GM18951 (cell line): Measurements from ENCODE around the gene PIK3AP1.

ENCODE experiments used
- POLR2A ChIP-seq: IDR thresholded peaks from 4 replicates; pipeline ENCODE4 v1.6.1; 2011; ENCODE audit warnings: mild to moderate bottlenecking; ENCODE audit not compliant: insufficient read length, insufficient read depth; ENCODE audit errors: extremely low read depth
- in situ Hi-C: fragments of 300-500 bp; cut with MboI; formaldehyde crosslinking; loops from one replicate; pipeline ENCODE4 v1.12.0; 2022; ENCODE audit warnings: low sequenced_read_pairs, mixed read lengths, inconsistent platforms; ENCODE audit not compliant: unreplicated experiment

PIK3AP1 gene

DNA sequence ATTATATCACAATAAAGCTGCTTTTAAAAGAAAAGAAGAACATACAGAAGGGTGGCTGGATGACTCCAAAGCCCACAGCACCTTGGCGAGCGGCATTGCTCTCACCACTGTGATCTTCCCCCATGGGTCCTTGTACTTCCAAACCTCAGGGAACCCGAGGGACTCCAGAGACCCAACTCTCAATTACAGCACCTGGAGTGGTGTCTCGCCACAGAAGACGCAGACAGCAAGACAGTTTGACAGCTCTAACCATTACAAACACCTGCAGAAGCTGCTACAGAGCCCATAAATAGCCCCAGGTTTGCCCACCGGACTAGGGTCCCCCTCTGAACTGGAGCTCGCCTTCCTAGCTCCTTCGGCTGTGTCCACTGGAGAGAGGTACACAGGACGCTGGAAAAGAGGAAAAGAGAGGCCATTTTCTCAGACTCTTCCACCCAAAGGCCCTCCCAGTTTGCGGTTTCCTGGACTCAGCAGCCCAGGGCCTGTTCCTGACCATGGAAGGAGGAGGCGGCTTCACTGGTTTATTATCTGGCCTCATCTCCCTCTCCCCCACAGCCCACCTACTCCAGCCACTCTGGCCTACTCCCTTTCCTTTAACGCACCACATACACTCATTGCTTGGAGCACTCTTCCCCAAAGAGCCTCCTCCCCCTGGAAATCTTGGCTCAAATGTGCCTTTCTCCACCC, 1.9 kb downstream of the PIK3AP1 start:
- in situ Hi-C loops, result no loop called here
- no peak for TF ChIP-seq POLR2A

DNA sequence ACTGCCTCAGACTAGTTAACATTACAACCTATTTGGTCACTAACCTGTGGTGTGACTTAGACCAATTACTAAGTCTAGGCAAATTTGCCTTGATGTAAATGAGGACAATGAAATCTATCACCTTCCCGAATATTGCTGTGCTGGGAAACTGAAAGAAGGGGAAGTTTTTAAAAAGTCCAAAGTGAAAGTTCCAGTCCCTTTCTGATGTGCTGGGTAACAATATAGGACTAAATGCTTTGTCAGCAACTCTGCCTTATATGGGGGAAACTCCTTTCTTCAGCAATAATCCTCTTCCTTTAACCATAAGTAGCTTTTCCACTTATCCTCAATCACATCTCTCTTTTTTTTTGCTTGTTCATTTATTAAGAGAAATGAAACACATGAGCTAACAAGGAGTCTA, 3.9 kb downstream of the PIK3AP1 start:
- in situ Hi-C loops, result no loop called here
- TF ChIP-seq POLR2A, result no peak

DNA sequence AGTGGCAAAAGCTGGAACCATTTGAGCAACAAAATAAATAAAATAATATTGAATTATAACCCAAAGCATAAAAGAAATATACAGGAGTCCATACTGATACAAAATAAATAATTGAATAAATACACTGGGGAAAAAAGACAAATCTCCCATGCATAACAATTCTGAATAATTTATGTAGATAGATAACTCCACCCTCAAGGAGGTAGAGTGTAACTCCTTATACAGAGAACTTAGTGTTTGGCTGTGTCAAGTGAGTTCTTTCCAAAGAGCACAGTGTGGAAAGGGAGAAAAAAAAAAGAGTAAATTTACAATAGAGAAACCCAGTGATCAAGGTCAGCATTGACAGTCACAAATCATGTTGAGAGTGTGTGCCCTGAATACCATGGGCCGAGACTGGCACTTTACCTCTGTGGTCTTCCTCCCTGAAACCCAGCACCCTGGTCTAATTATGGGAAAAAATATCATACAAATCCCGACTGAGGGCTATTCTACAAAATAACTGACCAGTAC, 5.5 kb downstream of the PIK3AP1 start:
- TF ChIP-seq POLR2A, result no peak
- in situ Hi-C loops, result no loop called here

DNA sequence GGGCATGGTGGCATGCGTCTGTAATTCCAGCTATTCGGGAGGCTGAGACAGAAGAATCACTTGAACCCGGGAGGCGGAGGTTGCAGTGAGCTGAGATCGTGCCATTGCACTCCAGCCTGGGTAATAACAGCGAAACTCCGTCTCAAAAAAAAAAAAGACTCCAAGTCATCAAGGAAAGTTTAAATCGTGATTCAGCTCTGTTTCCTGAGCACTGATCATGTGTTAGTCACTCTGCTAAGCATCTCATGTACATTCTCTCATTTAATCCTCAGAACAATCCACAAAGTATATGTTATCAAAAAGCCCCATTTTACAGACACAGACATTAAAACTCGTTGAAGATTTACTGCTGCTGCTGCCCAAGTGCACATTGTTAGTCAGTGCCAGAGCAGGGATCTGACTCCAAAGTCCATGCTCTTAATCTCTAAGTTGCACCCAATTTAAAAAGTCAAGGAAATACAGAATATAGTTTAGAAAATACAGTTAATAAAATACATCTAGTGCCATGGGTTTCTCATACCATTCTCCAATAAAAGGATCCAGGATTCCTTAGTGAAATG, 6.2 kb downstream of the PIK3AP1 start:
- no peak for TF ChIP-seq POLR2A
- in situ Hi-C loops, result no loop called here

DNA sequence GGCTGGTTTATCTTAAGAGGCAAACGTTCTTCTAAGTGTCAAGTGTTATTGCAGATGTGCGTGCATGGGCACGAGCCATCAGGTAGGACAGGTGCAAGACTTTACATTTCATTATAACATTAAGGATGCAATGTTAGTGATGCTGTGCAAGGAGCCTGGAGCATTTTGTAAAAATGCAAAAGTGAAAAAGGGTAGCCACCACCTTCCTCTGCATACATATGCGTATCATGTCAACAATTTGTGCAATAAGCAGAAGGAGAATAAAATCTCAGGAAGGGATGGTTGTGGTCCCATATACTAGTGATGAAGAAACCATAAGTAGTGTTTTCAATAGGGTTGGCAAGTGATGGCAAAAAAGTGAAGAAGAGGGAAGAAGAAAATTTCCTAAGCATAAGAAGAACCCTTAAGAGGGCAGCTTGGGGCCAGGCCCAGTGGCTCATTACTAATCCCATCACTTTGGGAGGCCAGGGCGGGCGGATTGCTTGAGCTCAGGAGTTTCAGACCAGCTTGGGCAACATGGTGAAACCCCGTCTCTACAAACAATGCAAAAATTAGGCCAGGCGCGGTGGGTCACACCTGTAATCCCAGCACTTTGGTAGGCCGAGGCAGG, 7.5 kb downstream of the PIK3AP1 start:
- in situ Hi-C loops, result no loop called here
- TF ChIP-seq POLR2A, result no peak

DNA sequence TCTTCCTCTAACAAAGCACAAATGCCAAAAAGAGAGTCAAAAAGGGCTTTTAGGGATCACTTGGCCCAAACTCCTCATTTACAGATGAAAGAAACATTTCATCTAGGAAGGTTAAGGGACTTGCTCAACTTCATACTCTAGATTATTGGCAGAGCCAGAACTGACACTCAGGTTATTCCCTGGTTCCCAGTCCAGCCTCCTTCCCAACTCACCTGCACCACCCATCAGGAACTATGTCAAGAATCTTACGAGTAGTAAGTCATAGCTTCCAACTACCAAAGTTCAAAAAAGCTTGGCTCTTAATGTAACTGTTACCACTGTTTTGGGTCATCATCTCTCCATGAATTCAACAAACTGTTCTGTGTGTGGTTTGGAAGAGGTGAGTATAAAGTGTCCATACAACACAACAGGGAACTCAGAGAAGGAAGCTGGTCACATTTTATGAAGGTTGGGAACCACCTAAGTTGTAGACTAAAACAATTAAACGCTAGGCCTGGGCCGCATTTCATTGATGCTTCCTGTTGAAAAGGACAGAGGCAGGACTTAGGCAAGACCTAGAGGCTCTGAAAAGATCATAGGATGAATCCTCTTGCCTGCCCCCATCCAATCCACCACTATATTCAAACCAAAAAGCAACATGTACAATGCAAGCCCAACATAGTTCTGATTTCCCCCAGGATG, 9.1 kb downstream of the PIK3AP1 start:
- in situ Hi-C loops, result no loop called here

DNA sequence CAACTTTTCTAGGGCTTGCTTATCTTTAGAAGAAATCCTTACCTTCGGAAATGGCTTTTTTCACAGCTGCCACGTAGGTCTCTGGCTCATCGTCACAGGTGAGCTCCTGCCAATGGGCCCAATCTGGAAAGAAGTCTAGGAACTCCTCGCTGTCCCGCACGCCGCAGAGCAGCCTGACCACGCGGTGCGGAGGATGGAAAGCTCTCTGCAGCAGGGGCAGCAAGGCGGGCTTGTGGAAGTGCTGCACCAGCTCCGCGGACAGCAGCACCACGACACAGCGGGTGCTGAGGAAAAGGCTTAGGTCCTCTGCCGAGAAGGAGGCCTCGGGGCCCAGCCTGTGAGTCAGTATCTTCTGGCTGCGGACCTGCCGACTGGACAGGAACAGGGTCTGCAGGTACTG, 10.8 kb downstream of the PIK3AP1 start:
- in situ Hi-C loops, result no loop called here
- no peak for TF ChIP-seq POLR2A

More for the DNA sequence above, 9.1 kb downstream of the PIK3AP1 start:
- TF ChIP-seq POLR2A, result no peak

DNA sequence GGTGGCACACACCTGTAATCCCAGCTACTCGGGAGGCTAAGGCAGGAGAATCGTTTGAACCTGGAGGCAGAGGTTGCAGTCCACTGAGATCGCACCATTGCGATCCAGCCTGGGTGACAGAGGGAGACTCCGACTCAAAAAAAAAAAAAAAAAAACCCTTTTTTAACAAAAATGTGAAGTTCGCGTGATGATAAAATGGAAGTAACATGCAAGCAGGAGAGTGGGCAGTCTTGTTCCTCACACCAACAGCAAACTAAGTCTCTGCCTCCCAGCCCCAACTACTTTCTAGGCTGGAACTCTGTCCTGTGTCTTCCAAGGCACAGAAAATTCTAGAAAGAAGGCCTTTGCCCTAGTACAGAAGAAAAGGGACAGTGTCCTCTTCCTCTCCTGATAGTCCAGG, 11.3 kb downstream of the PIK3AP1 start:
- TF ChIP-seq POLR2A, result no peak
- in situ Hi-C loops, result no loop called here

DNA sequence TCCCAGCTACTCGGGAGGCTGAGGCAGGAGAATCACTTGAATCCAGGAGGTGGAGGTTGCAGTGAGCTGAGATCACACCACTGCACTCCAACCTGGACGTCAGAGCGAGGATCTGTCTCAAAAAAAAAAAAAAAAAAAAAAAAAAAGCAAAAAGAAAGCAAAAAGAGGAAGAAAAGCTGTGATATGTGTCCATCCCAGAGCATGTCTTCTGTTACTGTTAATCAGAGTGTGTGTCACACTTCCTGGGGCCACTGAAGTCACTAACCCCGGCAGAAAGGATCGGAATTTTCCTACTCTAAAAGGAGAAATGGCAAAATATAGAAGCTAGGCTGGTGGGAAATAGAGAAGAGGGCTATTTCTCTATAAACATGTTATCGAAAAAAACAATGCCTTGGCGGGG, 11.9 kb downstream of the PIK3AP1 start:
- in situ Hi-C loops, result no loop called here
- TF ChIP-seq POLR2A, result no peak

DNA sequence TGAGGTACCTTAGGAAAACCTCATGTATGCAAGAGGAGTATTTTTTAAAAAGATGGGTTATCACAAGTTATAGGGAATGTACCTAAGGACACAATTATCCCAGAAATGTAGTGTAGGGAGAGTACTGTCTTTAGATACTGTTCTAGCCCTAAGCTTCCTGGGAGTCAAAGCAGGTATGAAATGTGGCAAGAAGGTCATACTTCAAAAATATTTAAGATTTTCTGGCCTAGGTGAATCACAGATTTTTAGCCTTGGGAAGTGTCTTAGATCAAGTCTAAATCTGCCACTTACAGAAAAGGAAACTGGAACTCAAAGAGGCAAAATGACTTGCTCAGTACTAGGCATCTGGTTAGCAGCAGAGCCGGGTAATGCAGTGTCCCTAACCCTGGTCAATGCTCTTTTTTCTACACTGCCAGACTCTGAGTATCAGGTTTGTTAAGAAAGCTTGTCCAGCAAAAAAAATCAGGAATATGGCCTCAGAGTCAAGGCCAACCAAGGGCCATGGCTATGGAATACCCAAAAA, 13.9 kb downstream of the PIK3AP1 start:
- in situ Hi-C loops, result no loop called here
- no peak for TF ChIP-seq POLR2A

DNA sequence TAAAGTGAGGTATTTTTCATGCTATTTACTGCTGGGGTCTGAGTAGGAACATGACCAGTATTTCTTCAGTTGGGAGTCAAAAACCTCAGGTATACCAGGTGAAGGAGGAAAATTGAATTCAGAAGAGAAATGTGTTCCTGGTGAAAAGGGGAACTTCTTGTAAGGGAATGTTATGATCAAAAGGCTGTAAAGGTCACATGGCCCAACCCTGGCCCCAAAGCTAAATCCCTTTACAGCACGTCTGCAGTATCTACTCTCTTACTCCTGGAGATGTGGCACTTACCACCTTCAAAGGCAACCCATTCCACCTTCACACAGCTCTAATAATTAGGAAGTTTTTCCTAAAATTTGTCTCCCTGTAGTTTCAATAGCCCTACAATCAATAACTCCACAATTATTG, 15.2 kb downstream of the PIK3AP1 start:
- in situ Hi-C loops, result no loop called here

DNA sequence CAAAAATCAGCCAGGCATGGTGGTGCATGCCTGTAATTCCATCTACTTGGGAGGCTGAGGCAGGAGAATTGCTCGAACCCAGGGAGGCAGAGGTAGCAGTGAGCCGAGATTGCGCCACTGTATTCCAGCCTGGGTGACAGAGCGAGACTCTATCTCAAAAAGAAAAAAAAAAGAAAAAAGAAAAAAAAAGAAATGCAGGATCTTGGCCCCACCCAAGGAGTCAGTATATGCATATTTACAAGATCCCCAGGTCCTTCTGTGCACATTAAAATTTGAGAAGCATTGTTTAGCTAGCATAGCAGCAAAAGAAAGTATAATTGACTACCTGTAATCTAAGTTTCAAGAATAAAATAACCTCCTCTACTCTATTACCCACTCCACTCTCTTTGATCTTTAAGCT, 15.8 kb downstream of the PIK3AP1 start:
- no peak for TF ChIP-seq POLR2A
- in situ Hi-C loops, result no loop called here

More for the DNA sequence above, 15.2 kb downstream of the PIK3AP1 start:
- no peak for TF ChIP-seq POLR2A

DNA sequence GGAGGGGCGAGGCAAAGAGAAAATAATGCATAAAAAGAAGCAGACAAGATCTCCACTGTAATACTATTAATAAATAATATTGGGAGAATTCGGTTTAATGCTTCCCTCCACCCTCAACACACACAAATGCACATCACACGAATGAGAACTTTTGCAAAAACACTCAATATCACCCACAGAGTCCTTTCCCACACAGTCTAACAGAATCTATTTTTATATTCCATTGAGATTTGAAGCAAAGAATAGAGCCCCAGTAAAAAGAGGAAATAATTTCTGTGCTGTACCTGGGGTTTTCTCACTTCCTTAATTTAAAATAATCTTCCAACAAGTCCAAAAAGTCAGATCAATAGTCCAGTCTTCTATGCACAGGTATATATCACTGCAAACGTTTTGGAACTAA, 17.0 kb downstream of the PIK3AP1 start:
- TF ChIP-seq POLR2A, result no peak
- in situ Hi-C loops, result no loop called here

DNA sequence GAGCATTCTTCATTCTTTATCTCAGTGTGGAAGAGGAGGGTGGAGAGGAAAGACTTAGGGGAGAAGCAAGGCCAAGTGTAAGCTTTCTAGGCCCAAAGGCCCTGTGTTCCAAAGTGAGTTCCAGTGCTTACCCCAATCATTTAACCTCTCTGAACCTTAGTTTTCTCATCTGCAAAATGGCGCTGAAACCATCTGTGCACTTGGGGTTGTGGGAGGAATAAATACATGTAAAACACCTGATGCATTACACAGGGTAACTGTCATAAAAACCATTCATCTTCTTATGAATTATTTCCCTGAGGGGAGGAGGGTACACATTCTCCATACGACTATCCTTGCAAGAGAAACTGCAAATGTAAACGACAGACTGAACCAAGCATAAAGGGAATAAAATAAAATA, 19.0 kb downstream of the PIK3AP1 start:
- in situ Hi-C loops, result no loop called here
- no peak for TF ChIP-seq POLR2A
